NT2/D1 (cell line): ENCODE measurements around the gene WDR62.

ENCODE experiments used
- SUZ12 ChIP-seq: IDR thresholded peaks from 2 replicates; pipeline ENCODE4 v1.6.1; 2011; ENCODE audit not compliant: insufficient read length, insufficient read depth; ENCODE audit errors: extremely low read depth
- YY1 ChIP-seq: IDR thresholded peaks from 2 replicates; pipeline ENCODE4 v1.6.1; 2011; ENCODE audit not compliant: insufficient read length, insufficient read depth
- ZNF274 ChIP-seq: IDR thresholded peaks from 2 replicates; pipeline ENCODE4 v1.6.1; 2011; ENCODE audit warnings: mild to moderate bottlenecking, low read depth, low read length

GRCh38 chr19:36030264-36031148 lies 24.2 kb upstream of the WDR62 start:
- no peak for TF ChIP-seq YY1
- TF ChIP-seq ZNF274 = no peak
- TF ChIP-seq SUZ12 = no peak
